ENCODE results near the gene RAB27B.

RAB27B gene

GRCh38 chr18:54813305-54813704 is 15.0 kb upstream of the RAB27B start:
- TF ChIP-seq CTCF (IDR thresholded peaks at IDR 0.05; ENCODE audit: insufficient read depth, low read length) (no peak), SPI1 (IDR thresholded peaks at IDR 0.05; ENCODE audit: borderline replicate concordance, low read depth) (no peak)
- Histone ChIP-seq H3K27me3 (ENCODE audit: insufficient read depth, poor library complexity, severe bottlenecking) (peaks cover 4% of the 10 kb centered on the region), H3K4me3 (replicated peaks; ENCODE audit: insufficient read depth, low read length) (no peak overlapping the region), H3K27ac (replicated peaks) (no peak overlapping the region)
- no peak for DNase-seq (ENCODE audit: low read depth in 1 of 2, low spot score in 1 of 2)

DNA sequence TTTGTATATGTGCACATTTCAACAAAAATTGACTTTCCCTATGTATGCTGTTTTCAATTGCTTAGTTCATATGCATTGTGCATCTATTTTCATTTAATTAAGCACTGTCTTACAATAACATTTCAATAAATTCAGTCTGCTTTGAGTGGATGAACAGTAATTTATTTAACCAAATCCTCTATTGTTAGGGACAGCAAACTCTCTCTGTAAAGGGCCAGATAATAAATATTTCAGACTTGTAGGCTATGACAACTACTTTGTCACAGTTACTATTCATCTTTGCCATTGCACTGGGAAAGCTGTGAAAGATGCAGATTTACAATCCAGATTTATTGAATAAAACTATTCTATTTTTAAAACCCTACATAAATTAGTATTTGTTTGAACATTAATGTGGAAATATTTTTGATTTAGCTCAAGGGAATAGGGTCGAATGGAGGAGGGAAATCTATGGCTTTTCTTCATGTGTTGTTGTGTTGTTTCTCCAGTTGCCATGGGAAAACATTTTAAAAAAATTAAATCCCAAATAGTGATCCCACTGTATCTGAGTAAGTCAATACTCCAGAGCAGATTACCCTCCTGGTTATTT is 14.2 kb upstream of the RAB27B start:
- Histone ChIP-seq H3K27me3 (ENCODE audit: insufficient read depth, poor library complexity, severe bottlenecking) (peaks cover 4% of the 10 kb centered on the region), H3K27ac (replicated peaks) (no peak overlapping the region), H3K4me3 (replicated peaks; ENCODE audit: insufficient read depth, low read length) (no peak overlapping the region)
- DNase-seq (ENCODE audit: low read depth in 1 of 2, low spot score in 1 of 2): no peak
- TF ChIP-seq SPI1 (IDR thresholded peaks at IDR 0.05; ENCODE audit: borderline replicate concordance, low read depth) (no peak), GABPA (IDR thresholded peaks at IDR 0.05; ENCODE audit: low read depth) (no peak), CTCF (IDR thresholded peaks at IDR 0.05; ENCODE audit: insufficient read depth, low read length) (no peak), REST (IDR thresholded peaks at IDR 0.05; ENCODE audit: insufficient replicate concordance, low read depth) (no peak), POLR2AphosphoS5 (IDR thresholded peaks at IDR 0.05; ENCODE audit: low read depth) (no peak)

- no peak for DNase-seq (ENCODE audit: low read depth in 1 of 2, low spot score in 1 of 2)
Measured at GRCh38 chr18:54815086-54815485, 13.2 kb upstream of the RAB27B start.

More at GRCh38 chr18:54815086-54815485, 13.2 kb upstream of the RAB27B start:
- Histone ChIP-seq H3K27ac (replicated peaks) (no peak overlapping the region), H3K27me3 (ENCODE audit: insufficient read depth, poor library complexity, severe bottlenecking) (peaks cover 4% of the 10 kb centered on the region), H3K4me3 (replicated peaks; ENCODE audit: insufficient read depth, low read length) (no peak overlapping the region)
- TF ChIP-seq CTCF (IDR thresholded peaks at IDR 0.05; ENCODE audit: insufficient read depth, low read length): no peak
- TF ChIP-seq POLR2AphosphoS5 (IDR thresholded peaks at IDR 0.05; ENCODE audit: low read depth): no peak
- TF ChIP-seq SPI1 (IDR thresholded peaks at IDR 0.05; ENCODE audit: borderline replicate concordance, low read depth): no peak
- TF ChIP-seq GABPA (IDR thresholded peaks at IDR 0.05; ENCODE audit: low read depth): no peak
- no peak for TF ChIP-seq REST (IDR thresholded peaks at IDR 0.05; ENCODE audit: insufficient replicate concordance, low read depth)
